HEK293T (cell line): ENCODE results near the gene TRPM3.

Experiments
- ARNT ChIP-seq: fragments of 450-650 bp; IDR thresholded peaks from 2 replicates; pipeline ENCODE4 v1.6.1; 2017; ENCODE audit warnings: mild to moderate bottlenecking
- BHLHE40 ChIP-seq: fragments of 450-650 bp; IDR thresholded peaks from 2 replicates; pipeline ENCODE4 v1.6.1; 2016; ENCODE audit warnings: mild to moderate bottlenecking, moderate library complexity, borderline replicate concordance
- ELF4 ChIP-seq: fragments of 450-650 bp; IDR thresholded peaks from 2 replicates; pipeline ENCODE4 v1.6.1; 2017; ENCODE audit warnings: antibody characterized with exemption
- FOXK2 ChIP-seq: fragments of 450-650 bp; IDR thresholded peaks from 2 replicates; pipeline ENCODE4 v1.6.1; 2016; ENCODE audit warnings: mild to moderate bottlenecking
- FOXM1 ChIP-seq: fragments of 450-650 bp; IDR thresholded peaks from 2 replicates; pipeline ENCODE4 v1.6.1; 2017; ENCODE audit warnings: mild to moderate bottlenecking, borderline replicate concordance
- HDGF ChIP-seq: fragments of 450-650 bp; IDR thresholded peaks from 2 replicates; pipeline ENCODE4 v1.6.1; 2017; ENCODE audit warnings: antibody characterized with exemption, borderline replicate concordance
- LEF1 ChIP-seq: fragments of 450-650 bp; IDR thresholded peaks from 2 replicates; pipeline ENCODE4 v1.6.1; 2017; ENCODE audit warnings: mild to moderate bottlenecking, borderline replicate concordance
- SP1 ChIP-seq: fragments of 450-650 bp; IDR thresholded peaks from 2 replicates; pipeline ENCODE4 v1.6.1; 2017
- SUZ12 ChIP-seq: fragments of 450-650 bp; IDR thresholded peaks from 2 replicates; pipeline ENCODE4 v1.6.1; 2016; ENCODE audit warnings: mild to moderate bottlenecking
- TARDBP ChIP-seq: fragments of 450-650 bp; IDR thresholded peaks from 2 replicates; pipeline ENCODE4 v1.6.1; 2016
- ZNF384 ChIP-seq: fragments of 450-650 bp; IDR thresholded peaks from 2 replicates; pipeline ENCODE4 v1.6.1; 2016

GRCh38 chr9:70481471-70481870 is 640.0 kb downstream of the TRPM3 start:
- no peak for TF ChIP-seq TARDBP
- TF ChIP-seq FOXK2, result no peak
- no peak for TF ChIP-seq FOXM1
- no peak for TF ChIP-seq SP1
- TF ChIP-seq SUZ12, result no peak
- no peak for TF ChIP-seq HDGF
- no peak for TF ChIP-seq ARNT
- no peak for TF ChIP-seq BHLHE40
- no peak for TF ChIP-seq ELF4
- no peak for TF ChIP-seq ZNF384
- TF ChIP-seq LEF1, result no peak
